CD14-positive monocyte (primary cell): ENCODE data around the gene SLC25A26. TPM values are rescaled to one million over a fixed set of nuclear protein-coding genes. Genes with fewer than 3 reads are reported as not detected.

ENCODE experiments used
- DNase-seq, 3 donors: peaks; one replicate each; pipeline ENCODE4 v3.0.0-alpha.2; 2011 to 2022
- H2AFZ ChIP-seq: 2 replicates; pipeline ENCODE4 v1.6.0; 2012; ENCODE audit warnings: mild to moderate bottlenecking, low read depth, low read length, inconsistent platforms; ENCODE audit not compliant: insufficient read depth, poor library complexity, severe bottlenecking
- H3K27ac ChIP-seq, 2 donors: 1 replicate in 1 of 2; 2 replicates in 1 of 2; pipeline ENCODE4 v1.5.1; 2012 to 2013; ENCODE audit warnings: low read length in 2 of 2, control low read depth in 1 of 2, inconsistent platforms in 1 of 2, low read depth in 1 of 2, mild to moderate bottlenecking in 1 of 2
- H3K27me3 ChIP-seq, 2 donors: one replicate each; pipeline versions ENCODE4 v1.6.0 to v1.6.1; 2011 to 2013; ENCODE audit warnings: low read length in 2 of 2; ENCODE audit not compliant: control insufficient read depth in 2 of 2, insufficient read depth in 2 of 2
- H3K36me3 ChIP-seq, 2 donors: replicated peaks in 1 of 2; 1 replicate in 1 of 2; 2 replicates in 1 of 2; pipeline versions ENCODE4 v1.5.1 to v1.6.1; 2012 to 2013; ENCODE audit warnings: low read length in 2 of 2, control low read depth in 1 of 2, inconsistent platforms in 1 of 2, mild to moderate bottlenecking in 1 of 2; ENCODE audit not compliant: insufficient read depth in 2 of 2, control insufficient read depth in 1 of 2
- H3K4me1 ChIP-seq, 2 donors: 1 replicate in 1 of 2; 2 replicates in 1 of 2; pipeline versions ENCODE4 v1.5.1 to v1.6.1; 2012 to 2013; ENCODE audit warnings: low read length in 2 of 2, control low read depth in 1 of 2, inconsistent platforms in 1 of 2, mild to moderate bottlenecking in 1 of 2, moderate library complexity in 1 of 2; ENCODE audit not compliant: insufficient read depth in 2 of 2, control insufficient read depth in 1 of 2
- H3K4me2 ChIP-seq: replicated peaks from 2 replicates; pipeline ENCODE3; 2012; ENCODE audit warnings: low read length, moderate library complexity, mild to moderate bottlenecking; ENCODE audit not compliant: poor library complexity, severe bottlenecking; ENCODE audit errors: extremely low read depth
- H3K4me3 ChIP-seq, 3 experiments: fragments of 200-600 bp in 1 of 3; sonication (generic) in 1 of 3; replicated peaks in 1 of 3; 1 replicate in 2 of 3; 2 replicates in 1 of 3; pipeline ENCODE4 v1.5.1; 2011 to 2013; ENCODE audit warnings: low read length in 3 of 3, mild to moderate bottlenecking in 3 of 3, control low read depth in 2 of 3, low read depth in 2 of 3, inconsistent platforms in 1 of 3, moderate library complexity in 1 of 3
- H3K79me2 ChIP-seq: 2 replicates; pipeline ENCODE4 v1.6.0; 2012; ENCODE audit warnings: mild to moderate bottlenecking, control low read depth, inconsistent platforms, low read length, moderate library complexity; ENCODE audit not compliant: insufficient read depth
- H3K9ac ChIP-seq: 2 replicates; pipeline ENCODE4 v1.6.0; 2017; ENCODE audit warnings: low read length, mild to moderate bottlenecking; ENCODE audit not compliant: insufficient read depth, poor library complexity, severe bottlenecking
- H3K9me3 ChIP-seq, 2 donors: replicated peaks in 1 of 2; 1 replicate in 1 of 2; 2 replicates in 1 of 2; pipeline versions ENCODE4 v1.5.1 to v1.6.1; 2012 to 2013; ENCODE audit warnings: low read length in 2 of 2, control low read depth in 1 of 2; ENCODE audit not compliant: control insufficient read depth in 1 of 2, insufficient read depth in 1 of 2
- H4K20me1 ChIP-seq: 2 replicates; pipeline ENCODE4 v1.6.0; 2012; ENCODE audit warnings: mild to moderate bottlenecking, low read length, control low read depth, moderate library complexity; ENCODE audit not compliant: insufficient read depth
- H3K27ac Mint-ChIP-seq, 7 donors: one replicate each; pipeline ENCODE4 v1.8.0; 2020; ENCODE audit warnings: mild to moderate bottlenecking in 7 of 7, mixed read lengths in 7 of 7, moderate library complexity in 6 of 7, inconsistent platforms in 2 of 7
- H3K27me3 Mint-ChIP-seq, 3 donors: one replicate each; pipeline ENCODE4 v1.8.0; 2021 to 2022; ENCODE audit warnings: low read depth in 3 of 3, mild to moderate bottlenecking in 3 of 3, mixed read lengths in 3 of 3, moderate library complexity in 3 of 3, inconsistent platforms in 1 of 3
- H3K36me3 Mint-ChIP-seq, 2 donors: one replicate each; pipeline ENCODE4 v1.8.0; 2020; ENCODE audit warnings: mixed read lengths in 2 of 2, inconsistent platforms in 1 of 2, mild to moderate bottlenecking in 1 of 2
- H3K4me1 Mint-ChIP-seq: one replicate; pipeline ENCODE4 v1.8.0; 2020; ENCODE audit warnings: mild to moderate bottlenecking, mixed read lengths
- H3K4me3 Mint-ChIP-seq, 2 donors: one replicate each; pipeline ENCODE4 v1.8.0; 2020; ENCODE audit warnings: mild to moderate bottlenecking in 2 of 2, mixed read lengths in 2 of 2, moderate library complexity in 1 of 2
- H3K9me3 Mint-ChIP-seq, 7 donors: one replicate each; pipeline ENCODE4 v1.8.0; 2020 to 2022; ENCODE audit warnings: mixed read lengths in 7 of 7, mild to moderate bottlenecking in 6 of 7, moderate library complexity in 6 of 7, inconsistent platforms in 2 of 7
- WGBS: methylation state at CpG from one replicate; pipeline ENCODE4 v1.1.5; 2013; ENCODE audit warnings: missing lambda C conversion rate; ENCODE audit not compliant: insufficient coverage; 5-methylcytosine and 5-hydroxymethylcytosine counted together
- intact Hi-C, 2 donors: fragments of 100-400 bp; cut with micrococcal nuclease; formaldehyde crosslinking; loops; one replicate each; pipeline versions ENCODE4 v1.15.0 to v1.15.1; 2023
- polyA plus RNA-seq, 3 donors: library from polyadenylated mRNA; depleted of rRNA in 1 of 3; unstranded in 2 of 3; stranded (reverse) in 1 of 3; fragments of 300-500 nt in 2 of 3; fragments of >200 nt in 1 of 3; fragmentation: Illumina TruSeq in 2 of 3; gene quantifications; 1 replicate in 2 of 3; 2 replicates in 1 of 3; pipeline ENCODE4 v1.2.3, GENCODE V29; 2012 to 2021
- TF ChIP-seq, protein P1 (sequence below): fragments of 200-600 bp; IDR thresholded peaks from one replicate; pipeline ENCODE4 v1.8.0; 2022; ENCODE audit warnings: antibody characterized with exemption, mild to moderate bottlenecking

The SLC25A26 gene
- polyA plus RNA-seq, 3 donors: 11.6 to 23.0 (median 14.4) TPM

DNA sequence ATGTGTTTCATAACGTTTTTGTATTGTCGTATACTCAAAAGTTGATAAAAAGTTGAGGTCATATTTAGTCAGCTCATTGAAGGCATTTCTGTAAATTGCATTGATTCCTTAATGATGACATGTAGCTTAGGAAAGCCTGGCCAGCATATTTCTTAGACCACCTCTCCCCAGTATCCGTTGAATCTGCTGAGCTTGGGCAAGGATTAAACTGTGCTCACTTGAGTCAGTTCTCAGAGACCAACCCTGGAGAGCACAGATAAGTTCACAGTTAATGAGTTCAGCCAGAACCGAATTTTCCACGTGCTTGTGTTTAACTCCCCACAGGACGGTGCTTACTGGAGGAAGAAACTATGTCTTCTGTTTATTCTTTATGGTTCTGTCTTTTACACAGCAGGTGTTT, 132.7 kb downstream of the SLC25A26 start:
- no peaks in the 10 kb centered on the region for H4K20me1 ChIP-seq
- H3K27me3 ChIP-seq: no peaks in the 10 kb centered on the region
- no peak overlapping the region for H2AFZ ChIP-seq
- H3K4me1 ChIP-seq: no peaks in the 10 kb centered on the region
- intact Hi-C loops: no loop called here
- Mint-ChIP-seq H3K4me3 (no peak overlapping the region), H3K36me3 (no peaks in the 10 kb centered on the region), H3K4me1 (no peaks in the 10 kb centered on the region), H3K27ac (no peak overlapping the region), H3K27me3 (no peaks in the 10 kb centered on the region), H3K9me3 (no peaks in the 10 kb centered on the region)
- TF ChIP-seq, protein P1, sequence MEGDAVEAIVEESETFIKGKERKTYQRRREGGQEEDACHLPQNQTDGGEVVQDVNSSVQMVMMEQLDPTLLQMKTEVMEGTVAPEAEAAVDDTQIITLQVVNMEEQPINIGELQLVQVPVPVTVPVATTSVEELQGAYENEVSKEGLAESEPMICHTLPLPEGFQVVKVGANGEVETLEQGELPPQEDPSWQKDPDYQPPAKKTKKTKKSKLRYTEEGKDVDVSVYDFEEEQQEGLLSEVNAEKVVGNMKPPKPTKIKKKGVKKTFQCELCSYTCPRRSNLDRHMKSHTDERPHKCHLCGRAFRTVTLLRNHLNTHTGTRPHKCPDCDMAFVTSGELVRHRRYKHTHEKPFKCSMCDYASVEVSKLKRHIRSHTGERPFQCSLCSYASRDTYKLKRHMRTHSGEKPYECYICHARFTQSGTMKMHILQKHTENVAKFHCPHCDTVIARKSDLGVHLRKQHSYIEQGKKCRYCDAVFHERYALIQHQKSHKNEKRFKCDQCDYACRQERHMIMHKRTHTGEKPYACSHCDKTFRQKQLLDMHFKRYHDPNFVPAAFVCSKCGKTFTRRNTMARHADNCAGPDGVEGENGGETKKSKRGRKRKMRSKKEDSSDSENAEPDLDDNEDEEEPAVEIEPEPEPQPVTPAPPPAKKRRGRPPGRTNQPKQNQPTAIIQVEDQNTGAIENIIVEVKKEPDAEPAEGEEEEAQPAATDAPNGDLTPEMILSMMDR: no peak
- H3K9me3 ChIP-seq: no peaks in the 10 kb centered on the region
- H3K9ac ChIP-seq: no peak overlapping the region
- H3K36me3 ChIP-seq: no peaks in the 10 kb centered on the region
- H3K4me3 ChIP-seq: no peak overlapping the region
- H3K27ac ChIP-seq: no peak overlapping the region
- no peak overlapping the region for H3K4me2 ChIP-seq
- DNase-seq: no peak
- 95% methylated on average over 3 of the region's 6 CpGs for WGBS
- no peaks in the 10 kb centered on the region for H3K79me2 ChIP-seq

DNA sequence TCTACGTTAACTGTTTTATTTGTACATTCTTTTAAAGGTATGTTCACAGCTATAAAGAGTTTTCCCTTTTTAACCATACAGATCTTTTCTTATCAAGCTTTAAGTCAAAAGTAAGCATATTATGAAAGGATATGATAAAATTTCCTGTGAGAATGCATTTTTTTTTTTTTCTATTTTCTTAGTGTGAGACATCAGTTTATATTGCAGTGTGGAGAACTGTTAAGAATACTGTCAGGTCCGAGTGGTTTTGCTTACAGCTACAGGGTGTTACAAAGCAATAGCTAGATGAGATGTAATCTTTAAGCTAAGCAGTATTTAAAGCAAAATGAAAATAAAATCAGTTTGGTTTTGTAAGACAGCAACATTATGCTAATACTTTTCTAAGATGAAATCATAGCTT, 133.2 kb downstream of the SLC25A26 start:
- Histone ChIP-seq H3K9ac (no peak overlapping the region), H3K27ac (no peak overlapping the region), H3K9me3 (no peaks in the 10 kb centered on the region), H2AFZ (no peak overlapping the region), H3K79me2 (no peaks in the 10 kb centered on the region), H3K4me2 (no peak overlapping the region), H3K4me3 (no peak overlapping the region), H4K20me1 (no peaks in the 10 kb centered on the region), H3K36me3 (no peaks in the 10 kb centered on the region), H3K4me1 (no peaks in the 10 kb centered on the region), H3K27me3 (no peaks in the 10 kb centered on the region)
- H3K36me3 Mint-ChIP-seq: no peaks in the 10 kb centered on the region
- no peaks in the 10 kb centered on the region for H3K9me3 Mint-ChIP-seq
- no peak overlapping the region for H3K4me3 Mint-ChIP-seq
- no peaks in the 10 kb centered on the region for H3K27me3 Mint-ChIP-seq
- DNase-seq: no peak
- H3K27ac Mint-ChIP-seq: no peak overlapping the region
- H3K4me1 Mint-ChIP-seq: no peaks in the 10 kb centered on the region
- TF ChIP-seq, protein P1: no peak
- intact Hi-C loops: no loop called here
- no CpG with 5 or more reads among the region's 2 CpGs for WGBS
